ENCODE results near the gene HMGN4. TPM values are rescaled to one million over a fixed set of nuclear protein-coding genes. Genes with fewer than 3 reads are reported as not detected.

HMGN4 gene
- polyA plus RNA-seq, 1 experiment, result 72.3 TPM

DNA sequence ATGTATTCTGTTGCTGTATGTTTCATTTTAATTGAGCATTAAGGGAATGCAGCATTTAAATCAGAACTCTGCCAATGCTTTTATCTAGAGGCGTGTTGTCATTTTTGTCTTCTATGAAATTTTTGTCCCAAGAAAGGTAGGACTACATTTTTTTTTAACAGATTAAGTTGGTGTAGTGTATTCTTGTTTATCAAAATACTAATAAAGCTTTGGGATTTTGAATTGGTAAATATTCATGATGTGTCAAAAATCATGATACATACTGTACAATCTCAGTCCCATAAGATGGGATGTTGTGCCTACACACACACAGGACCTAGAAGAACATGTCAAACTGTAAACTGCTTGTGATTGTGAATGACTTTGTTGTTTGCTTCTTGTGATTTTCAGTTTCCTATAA lies 11.2 kb upstream of the HMGN4 start:
- no peaks in the 10 kb centered on the region; the same call in 1 of the 2 replicates for H3K9me3 ChIP-seq (ENCODE audit: control insufficient read depth, insufficient read depth, low read length)
- no peaks in the 10 kb centered on the region for H3K27me3 ChIP-seq (ENCODE audit: control insufficient read depth, insufficient read depth, low read length)
- POLR2A ChIA-PET, result no interaction called here
- CTCF ChIA-PET, result no interaction called here
- H3K4me3 ChIP-seq (ENCODE audit: low read depth, low read length), result no peak overlapping the region
- no peak for DNase-seq (ENCODE audit: low read depth, low spot score)
- no peak overlapping the region for H3K27ac ChIP-seq (ENCODE audit: low read depth, low read length)
- TF ChIP-seq, protein P1, sequence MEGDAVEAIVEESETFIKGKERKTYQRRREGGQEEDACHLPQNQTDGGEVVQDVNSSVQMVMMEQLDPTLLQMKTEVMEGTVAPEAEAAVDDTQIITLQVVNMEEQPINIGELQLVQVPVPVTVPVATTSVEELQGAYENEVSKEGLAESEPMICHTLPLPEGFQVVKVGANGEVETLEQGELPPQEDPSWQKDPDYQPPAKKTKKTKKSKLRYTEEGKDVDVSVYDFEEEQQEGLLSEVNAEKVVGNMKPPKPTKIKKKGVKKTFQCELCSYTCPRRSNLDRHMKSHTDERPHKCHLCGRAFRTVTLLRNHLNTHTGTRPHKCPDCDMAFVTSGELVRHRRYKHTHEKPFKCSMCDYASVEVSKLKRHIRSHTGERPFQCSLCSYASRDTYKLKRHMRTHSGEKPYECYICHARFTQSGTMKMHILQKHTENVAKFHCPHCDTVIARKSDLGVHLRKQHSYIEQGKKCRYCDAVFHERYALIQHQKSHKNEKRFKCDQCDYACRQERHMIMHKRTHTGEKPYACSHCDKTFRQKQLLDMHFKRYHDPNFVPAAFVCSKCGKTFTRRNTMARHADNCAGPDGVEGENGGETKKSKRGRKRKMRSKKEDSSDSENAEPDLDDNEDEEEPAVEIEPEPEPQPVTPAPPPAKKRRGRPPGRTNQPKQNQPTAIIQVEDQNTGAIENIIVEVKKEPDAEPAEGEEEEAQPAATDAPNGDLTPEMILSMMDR (IDR thresholded peaks at IDR 0.05; ENCODE audit: low read depth, low read length), result no peak

DNA sequence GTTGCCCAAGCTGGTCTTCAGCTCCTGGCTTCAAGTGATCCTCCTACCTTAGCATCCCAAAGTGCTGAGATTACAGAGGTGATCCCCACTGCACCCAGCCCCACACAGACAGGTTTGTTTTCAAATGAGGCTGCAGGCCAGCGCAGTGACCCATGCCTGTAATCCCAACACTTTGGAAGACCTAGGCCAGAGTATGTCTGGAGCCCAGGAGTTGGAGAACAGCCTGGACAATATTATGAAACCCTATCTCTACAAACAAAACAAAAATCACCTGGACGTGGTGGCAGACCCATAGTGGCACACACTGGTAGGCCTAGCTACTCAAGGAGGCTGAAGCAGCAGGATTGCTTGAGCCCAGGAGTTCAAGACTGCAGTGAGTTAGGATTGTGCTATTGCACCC lies 8.0 kb upstream of the HMGN4 start:
- Histone ChIP-seq H3K27ac (ENCODE audit: low read depth, low read length) (no peak overlapping the region), H3K4me3 (ENCODE audit: low read depth, low read length) (no peak overlapping the region), H3K27me3 (ENCODE audit: control insufficient read depth, insufficient read depth, low read length) (no peaks in the 10 kb centered on the region), H3K9me3 (ENCODE audit: control insufficient read depth, insufficient read depth, low read length) (no peaks in the 10 kb centered on the region)
- TF ChIP-seq, protein P1 (IDR thresholded peaks at IDR 0.05; ENCODE audit: low read depth, low read length), result no peak
- CTCF ChIA-PET, result no interaction called here
- DNase-seq (ENCODE audit: low read depth, low spot score), result no peak
- POLR2A ChIA-PET, result no interaction called here

DNA sequence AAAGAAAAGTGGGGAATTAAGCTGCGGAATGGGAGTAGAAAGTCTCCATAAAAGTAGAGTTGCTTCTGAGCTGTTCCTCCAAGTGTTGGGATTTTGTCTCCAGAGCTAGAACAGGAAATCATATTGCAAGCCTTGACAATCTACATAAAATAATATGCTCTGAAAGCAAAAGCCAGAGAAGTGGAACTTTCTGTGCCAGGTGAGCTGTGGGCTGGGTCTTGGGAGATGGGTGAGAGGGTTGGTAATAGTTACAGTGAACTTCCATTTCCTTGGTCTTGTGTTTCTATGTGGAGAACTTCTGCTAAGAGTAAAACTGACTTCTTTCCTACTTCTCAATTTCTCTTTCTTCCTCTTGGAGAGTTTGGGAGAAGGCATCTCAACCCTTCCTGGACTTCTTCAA lies 6.3 kb upstream of the HMGN4 start:
- no peak overlapping the region for H3K27ac ChIP-seq (ENCODE audit: low read depth, low read length)
- TF ChIP-seq, protein P1 (IDR thresholded peaks at IDR 0.05; ENCODE audit: low read depth, low read length), result no peak
- H3K4me3 ChIP-seq (ENCODE audit: low read depth, low read length), result no peak overlapping the region
- POLR2A ChIA-PET, result interaction anchor here (1.9 kb wide), 1 partner anchor 11 kb away, joined by 6 read pairs; no protein-coding TSS in a partner anchor
- H3K9me3 ChIP-seq (ENCODE audit: control insufficient read depth, insufficient read depth, low read length), result no peaks in the 10 kb centered on the region
- no peak for DNase-seq (ENCODE audit: low read depth, low spot score)
- CTCF ChIA-PET, result interaction anchor here (1.2 to 3.8 kb wide), 2 partner anchors 11 to 190 kb away, joined by 7 to 24 read pairs; no protein-coding TSS in a partner anchor
- no peaks in the 10 kb centered on the region for H3K27me3 ChIP-seq (ENCODE audit: control insufficient read depth, insufficient read depth, low read length)

DNA sequence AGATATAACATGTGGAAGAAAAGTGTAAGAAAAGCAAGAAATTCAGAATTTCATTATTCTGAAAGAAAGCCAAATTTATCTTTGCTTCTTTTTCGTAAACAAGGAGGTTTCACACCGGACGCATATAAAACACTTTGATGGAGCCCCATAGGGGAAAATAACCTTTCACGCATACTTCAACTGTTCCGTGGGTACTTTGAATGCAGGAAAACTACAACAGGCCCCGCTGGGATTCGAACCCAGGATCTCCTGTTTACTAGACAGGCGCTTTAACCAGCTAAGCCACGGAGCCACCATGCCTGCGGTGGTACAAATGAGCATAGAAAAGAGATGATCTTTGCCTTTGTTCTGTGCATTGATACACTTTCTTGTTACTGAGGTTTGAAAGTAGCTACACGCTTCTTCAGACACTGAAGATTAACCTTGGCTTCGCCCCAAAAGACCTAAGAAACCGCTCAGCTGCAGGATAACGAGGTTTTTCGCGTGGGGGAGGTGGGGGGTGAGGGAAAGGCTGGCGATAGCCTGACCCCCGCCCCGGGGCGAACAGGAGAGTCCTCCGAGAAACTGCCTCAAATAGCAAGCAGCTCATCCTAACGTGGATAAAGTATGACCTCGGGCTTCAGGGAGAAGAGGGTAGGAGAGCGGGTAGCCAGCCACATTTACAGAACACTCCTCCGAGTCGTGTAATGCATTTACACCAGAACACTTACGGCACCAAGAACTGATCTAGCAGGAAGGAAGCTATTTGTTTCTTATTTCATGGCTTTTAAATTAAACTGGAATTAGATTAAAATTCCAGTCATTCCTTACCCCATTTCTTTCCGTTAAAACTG lies 5.3 kb upstream of the HMGN4 start:
- Histone ChIP-seq H3K4me3 (ENCODE audit: low read depth, low read length) (peak overlapping the region; percentile 76), H3K27me3 (ENCODE audit: control insufficient read depth, insufficient read depth, low read length) (no peaks in the 10 kb centered on the region), H3K9me3 (ENCODE audit: control insufficient read depth, insufficient read depth, low read length) (no peaks in the 10 kb centered on the region), H3K27ac (ENCODE audit: low read depth, low read length) (peak overlapping the region; percentile 67)
- ChIA-PET POLR2A (interaction anchor here (0.6 to 1.9 kb wide), 3 partner anchors 11 to 15 kb away, joined by 5 to 8 read pairs (median 6); no protein-coding TSS in a partner anchor), CTCF (interaction anchor here (0.6 to 3.8 kb wide), 6 partner anchors 12 to 191 kb away, joined by 3 to 24 read pairs (median 6); no protein-coding TSS in a partner anchor)
- TF ChIP-seq, protein P1 (IDR thresholded peaks at IDR 0.05; ENCODE audit: low read depth, low read length), result no peak
- peak; percentile 80 for DNase-seq (ENCODE audit: low read depth, low spot score)

DNA sequence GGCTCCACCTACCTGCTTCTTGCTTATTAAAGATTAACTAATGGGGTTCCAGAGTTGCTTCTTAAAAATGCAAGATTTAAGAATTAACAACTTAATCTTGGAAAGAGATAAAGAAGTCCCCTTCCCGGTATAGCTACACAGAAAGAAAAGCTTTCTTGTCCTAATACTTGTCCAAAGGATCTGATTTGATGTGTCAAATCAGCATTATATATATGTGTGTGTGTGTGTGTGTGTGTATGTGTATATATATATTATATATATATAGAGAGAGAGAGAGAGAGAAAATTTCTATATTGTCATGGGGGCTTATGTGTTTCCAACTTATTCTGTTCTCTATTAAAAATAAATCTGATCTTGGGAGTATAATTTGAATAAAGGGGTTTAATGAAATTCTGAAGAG lies 4.6 kb upstream of the HMGN4 start:
- TF ChIP-seq, protein P1 (IDR thresholded peaks at IDR 0.05; ENCODE audit: low read depth, low read length), result no peak
- DNase-seq (ENCODE audit: low read depth, low spot score), result no peak
- no peaks in the 10 kb centered on the region for H3K27me3 ChIP-seq (ENCODE audit: control insufficient read depth, insufficient read depth, low read length)
- H3K4me3 ChIP-seq (ENCODE audit: low read depth, low read length), result peak overlapping the region; percentile 76
- ChIA-PET CTCF (interaction anchor here (0.6 to 3.8 kb wide), 5 partner anchors 62 to 192 kb away, joined by 3 to 24 read pairs (median 4); no protein-coding TSS in a partner anchor), POLR2A (interaction anchor here (0.9 to 1.9 kb wide), 2 partner anchors 12 to 15 kb away, joined by 6 to 8 read pairs; no protein-coding TSS in a partner anchor)
- no peak overlapping the region for H3K27ac ChIP-seq (ENCODE audit: low read depth, low read length)
- H3K9me3 ChIP-seq (ENCODE audit: control insufficient read depth, insufficient read depth, low read length), result no peaks in the 10 kb centered on the region; the same call in 1 of the 2 replicates

All from AG04450 (cell line).